ENCODE results near the gene MSN. TPM values are rescaled to one million over a fixed set of nuclear protein-coding genes. Genes with fewer than 3 reads are reported as not detected.
A peak's percentile ranks its signal among the peaks of the same experiment; 100 is the strongest.

The MSN gene
- total RNA-seq, 1 experiment from 2014 or later: 247 TPM

DNA sequence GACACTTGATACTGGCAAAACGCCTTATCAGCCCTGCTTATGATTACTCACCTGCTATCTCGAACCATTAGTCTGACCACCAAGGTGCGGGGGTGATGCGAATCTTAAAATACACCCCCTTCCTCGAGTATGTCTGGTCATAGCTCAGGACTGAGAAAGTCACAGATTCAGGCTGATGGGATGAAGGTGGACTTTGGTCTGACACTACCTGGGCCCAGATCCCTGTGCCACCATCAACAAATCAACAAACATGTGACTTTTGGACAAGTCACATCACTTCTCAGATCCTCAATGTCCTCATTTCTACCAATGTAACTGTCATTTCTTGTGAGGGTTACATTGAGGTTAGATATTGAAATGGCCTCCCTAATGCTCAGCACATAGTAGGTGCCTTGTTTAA, 9.8 kb upstream of the MSN start:
- Histone ChIP-seq H3K36me3 (no peaks in the 10 kb centered on the region), H3K4me3 (no peak overlapping the region), H3K4me1 (no peaks in the 10 kb centered on the region), H3K27me3 (no peaks in the 10 kb centered on the region), H3K27ac (no peak overlapping the region), H3K9me3 (replicated peaks) (no peaks in the 10 kb centered on the region)
- DNase-seq: no peak

DNA sequence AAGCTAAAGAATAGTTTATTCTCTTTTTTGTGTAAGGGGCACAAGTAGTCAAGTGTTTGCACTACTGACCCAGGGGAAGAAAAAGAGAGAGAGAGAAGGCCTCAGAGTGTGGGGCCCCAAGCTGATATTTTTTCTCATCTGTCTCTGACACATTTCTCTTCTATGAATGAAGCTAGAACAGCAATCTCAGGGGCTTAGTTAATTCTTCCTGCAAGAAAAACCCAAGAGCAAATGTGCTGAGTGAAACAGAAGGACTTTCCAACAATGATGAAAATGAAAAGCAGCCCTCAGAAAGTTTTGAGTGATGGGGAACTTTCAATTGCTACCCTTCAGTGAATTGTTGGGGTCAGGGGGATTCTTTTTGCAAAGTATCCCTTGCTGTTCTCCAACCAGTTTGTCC, 9.2 kb upstream of the MSN start:
- Histone ChIP-seq H3K36me3 (no peaks in the 10 kb centered on the region), H3K27me3 (no peaks in the 10 kb centered on the region), H3K4me1 (no peaks in the 10 kb centered on the region), H3K4me3 (no peak overlapping the region), H3K27ac (no peak overlapping the region), H3K9me3 (replicated peaks) (no peaks in the 10 kb centered on the region)
- no peak for DNase-seq

DNA sequence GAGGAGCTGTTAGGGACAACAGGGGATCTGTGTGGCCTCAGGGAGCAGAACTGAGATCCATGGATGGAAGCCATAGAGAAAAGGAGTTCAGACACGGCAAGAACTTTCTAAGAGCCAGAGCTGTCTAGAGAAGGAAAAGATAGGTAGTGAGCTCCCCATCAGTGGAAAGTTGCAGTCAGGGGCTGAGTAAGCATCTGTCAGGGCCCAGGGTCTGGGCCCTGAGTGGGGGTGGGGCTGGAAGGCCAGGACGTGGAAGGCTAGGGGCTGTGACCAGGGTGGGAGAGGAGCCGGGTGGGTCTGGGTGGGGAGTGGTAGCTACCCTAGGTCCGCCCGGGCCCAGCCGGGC, 324 bp upstream of the MSN start:
- Histone ChIP-seq H3K27ac (peak overlapping the region; percentile 98; the same call in 1 of the 2 replicates), H3K4me3 (peak overlapping the region; percentile 73)

DNA sequence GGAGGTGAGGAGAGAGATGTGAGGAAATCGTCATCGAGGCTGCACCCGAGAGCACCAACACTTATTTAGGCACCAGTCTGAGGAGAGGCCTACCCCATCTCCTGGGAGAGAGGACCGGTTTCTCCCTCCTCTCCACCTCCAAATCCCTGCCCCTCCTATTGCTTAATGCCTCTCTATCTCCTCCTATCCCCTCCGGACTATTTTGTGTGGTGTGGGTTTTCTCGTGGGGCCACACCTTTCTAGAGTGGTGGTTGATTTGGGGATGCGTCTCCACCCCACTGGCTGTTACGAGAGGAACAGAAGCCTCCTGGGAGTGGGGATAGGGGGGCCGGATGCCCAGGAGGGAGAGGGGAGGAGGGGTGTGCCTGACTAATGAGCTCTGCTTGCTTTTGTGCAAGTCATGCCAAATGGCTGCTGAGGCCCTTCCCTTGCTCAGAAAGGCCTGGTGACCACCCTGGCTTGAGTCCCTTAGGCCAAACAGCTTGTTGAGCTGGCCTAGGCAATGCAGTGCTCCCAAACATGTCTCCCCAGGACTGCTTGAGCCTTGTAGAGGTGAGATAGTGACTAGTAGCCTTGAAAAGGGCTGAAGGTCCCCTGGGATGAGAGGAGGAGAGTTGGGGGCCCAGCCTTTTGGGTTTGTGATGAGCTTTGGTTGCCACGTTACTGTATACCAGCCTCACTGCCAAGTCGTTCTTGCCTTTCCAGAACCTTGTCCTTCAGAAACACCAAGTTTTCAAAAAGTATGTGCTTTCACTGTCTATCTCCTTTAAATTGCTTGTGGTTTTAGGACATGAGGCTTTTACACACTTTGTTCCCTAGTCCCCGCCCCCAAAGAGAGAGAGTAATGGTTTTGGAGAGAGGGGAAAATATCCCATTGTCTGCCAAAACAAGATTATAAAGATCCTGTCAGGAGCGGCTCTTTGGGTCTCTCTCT, 1.2 kb downstream of the MSN start:
- no peaks in the 10 kb centered on the region for H3K4me1 ChIP-seq
- H3K4me3 ChIP-seq: peak overlapping the region; percentile 73
- no peaks in the 10 kb centered on the region for H3K9me3 ChIP-seq (replicated peaks)
- H3K36me3 ChIP-seq: peaks cover 8% of the 10 kb centered on the region; the same call in 1 of the 2 replicates
- H3K27me3 ChIP-seq: no peaks in the 10 kb centered on the region
- peak; percentile 83 to 84 for DNase-seq
- H3K27ac ChIP-seq: peak overlapping the region; percentile 98

More for the DNA sequence above, 324 bp upstream of the MSN start:
- DNase-seq: no peak
- Histone ChIP-seq H3K36me3 (no peaks in the 10 kb centered on the region), H3K4me1 (no peaks in the 10 kb centered on the region), H3K9me3 (replicated peaks) (no peaks in the 10 kb centered on the region), H3K27me3 (no peaks in the 10 kb centered on the region)

DNA sequence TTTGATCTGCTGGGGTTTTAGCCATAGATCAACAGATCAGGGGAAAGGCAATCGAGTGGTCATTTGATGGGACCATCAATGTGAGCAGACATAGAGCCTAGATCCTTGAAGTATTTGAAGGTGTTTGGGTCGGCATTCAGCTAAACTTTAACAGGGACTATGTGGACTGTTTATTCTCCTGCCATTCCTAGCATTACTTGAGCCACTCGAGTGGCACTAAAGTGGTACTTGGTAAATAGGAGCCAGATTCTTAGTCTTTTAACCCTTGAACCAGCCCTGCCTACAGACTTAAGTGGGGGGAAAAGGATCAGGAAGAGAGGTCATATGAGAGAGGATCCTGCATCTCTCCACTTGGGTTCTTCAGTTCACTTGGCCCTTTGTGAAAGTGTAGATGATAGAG, 3.8 kb downstream of the MSN start:
- DNase-seq: no peak
- Histone ChIP-seq H3K27ac (no peak overlapping the region), H3K36me3 (peaks cover 8% of the 10 kb centered on the region; the same call in 1 of the 2 replicates), H3K9me3 (replicated peaks) (no peaks in the 10 kb centered on the region), H3K4me1 (no peaks in the 10 kb centered on the region), H3K27me3 (no peaks in the 10 kb centered on the region), H3K4me3 (no peak overlapping the region)

DNA sequence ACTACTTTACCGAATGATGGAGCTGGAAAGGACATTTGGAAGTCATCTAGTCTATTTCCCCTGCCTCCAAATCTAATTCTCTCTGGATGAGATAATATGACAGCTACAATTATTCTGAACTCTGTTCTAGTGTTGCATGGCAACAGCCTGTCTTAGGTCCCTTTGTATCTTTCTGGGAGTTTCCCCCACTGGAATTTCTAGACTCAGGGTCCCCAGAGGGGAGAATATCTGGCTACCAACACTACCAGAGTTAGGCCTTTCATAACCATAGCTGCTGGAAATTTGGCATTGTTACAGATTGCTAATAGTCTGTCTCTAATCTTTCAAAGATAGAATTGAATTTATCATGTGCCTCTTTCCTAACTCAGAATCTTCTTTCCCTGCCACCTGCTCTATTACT, 4.5 kb downstream of the MSN start:
- no peaks in the 10 kb centered on the region for H3K4me1 ChIP-seq
- no peak for DNase-seq
- H3K4me3 ChIP-seq: no peak overlapping the region
- H3K36me3 ChIP-seq: peaks cover 8% of the 10 kb centered on the region; the same call in 1 of the 2 replicates
- no peak overlapping the region for H3K27ac ChIP-seq
- no peaks in the 10 kb centered on the region for H3K9me3 ChIP-seq (replicated peaks)
- no peaks in the 10 kb centered on the region for H3K27me3 ChIP-seq

DNA sequence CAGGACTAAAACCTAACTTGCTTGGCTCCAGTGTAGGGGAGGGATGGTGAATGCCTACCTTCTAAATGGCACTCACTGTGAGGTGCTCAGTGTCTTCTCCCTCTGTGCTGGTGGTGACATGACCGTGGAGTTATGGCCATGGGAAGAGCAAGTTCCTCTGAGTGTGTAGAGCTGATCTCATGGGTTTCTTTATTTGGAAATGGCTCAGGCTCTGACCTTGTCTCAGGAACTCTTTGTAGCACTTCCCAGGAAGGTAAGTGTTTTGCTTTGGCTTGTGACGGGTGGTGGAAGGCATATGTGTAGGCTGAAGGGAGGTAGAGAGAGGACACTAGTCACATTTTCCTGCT, 6.4 kb downstream of the MSN start:
- H3K4me3 ChIP-seq: no peak overlapping the region
- DNase-seq: no peak
- peaks cover 8% of the 10 kb centered on the region; the same call in 1 of the 2 replicates for H3K36me3 ChIP-seq
- no peaks in the 10 kb centered on the region for H3K9me3 ChIP-seq (replicated peaks)
- no peaks in the 10 kb centered on the region for H3K27me3 ChIP-seq
- H3K27ac ChIP-seq: no peak overlapping the region
- peaks cover 2% of the 10 kb centered on the region; the same call in 1 of the 2 replicates for H3K4me1 ChIP-seq

DNA sequence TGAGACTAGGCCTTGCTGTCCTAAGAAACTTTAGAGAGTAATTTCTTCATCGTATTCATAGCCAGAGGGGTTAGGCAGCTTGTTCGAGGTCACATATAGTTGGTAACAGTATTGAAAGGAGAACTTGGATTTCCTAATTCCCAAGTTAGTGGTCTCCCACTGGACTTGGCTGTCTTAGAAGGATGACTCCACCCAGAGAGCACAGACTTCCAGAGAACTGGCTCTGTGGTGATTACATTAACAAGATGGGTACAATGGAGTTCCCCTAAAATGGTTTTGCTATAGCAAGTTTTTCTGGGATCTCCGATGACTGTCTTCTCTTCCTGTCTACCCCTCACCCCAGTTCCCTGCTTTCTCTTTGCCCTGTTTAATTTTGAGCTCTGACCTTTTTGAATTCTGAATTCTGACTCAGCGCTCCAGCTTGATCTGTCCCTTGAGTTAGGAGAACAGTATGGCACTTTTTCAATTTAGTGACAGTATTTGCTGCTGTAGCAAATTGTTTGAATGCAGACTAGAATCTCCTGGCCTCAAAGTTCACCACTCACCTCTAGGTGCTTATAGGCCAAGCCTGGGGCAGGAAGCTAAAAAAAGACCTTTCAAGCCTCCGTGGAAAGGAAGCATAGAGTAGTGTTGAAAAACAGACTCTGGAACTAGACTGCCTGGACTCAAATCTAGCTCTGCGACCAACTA, 6.9 kb downstream of the MSN start:
- no peak overlapping the region for H3K4me3 ChIP-seq
- H3K36me3 ChIP-seq: peaks cover 8% of the 10 kb centered on the region; the same call in 1 of the 2 replicates
- DNase-seq: no peak
- H3K4me1 ChIP-seq: peaks cover 2% of the 10 kb centered on the region; the same call in 1 of the 2 replicates
- H3K27me3 ChIP-seq: no peaks in the 10 kb centered on the region
- no peak overlapping the region for H3K27ac ChIP-seq
- no peaks in the 10 kb centered on the region for H3K9me3 ChIP-seq (replicated peaks)

DNA sequence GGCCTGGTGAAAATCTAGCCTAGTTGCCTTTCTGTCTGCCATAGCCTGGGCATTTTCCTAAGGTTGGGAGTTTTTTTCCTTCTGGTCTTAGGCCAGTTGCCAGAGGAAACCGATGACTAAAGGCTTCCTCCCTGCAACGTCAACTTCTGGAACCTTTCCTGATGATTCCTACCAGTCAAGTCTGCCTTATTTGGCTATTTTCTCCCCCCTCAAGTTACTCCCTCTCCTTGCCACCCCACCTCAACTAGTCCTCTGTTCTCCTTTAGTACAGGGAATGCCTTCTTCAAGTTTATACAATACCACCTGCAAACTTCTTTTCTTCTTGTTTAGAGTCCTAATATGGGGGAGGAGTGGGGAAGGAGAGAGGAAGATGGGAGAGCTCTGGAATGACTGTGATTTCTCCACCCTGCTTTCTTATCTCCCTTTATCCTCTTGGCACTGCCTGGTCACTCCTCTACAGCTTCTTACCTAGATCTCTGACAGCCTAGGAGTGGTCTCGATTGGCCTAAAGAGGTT, 10.6 kb downstream of the MSN start:
- Histone ChIP-seq H3K4me1 (peaks cover 2% of the 10 kb centered on the region; the same call in 1 of the 2 replicates), H3K4me3 (no peak overlapping the region), H3K27me3 (no peaks in the 10 kb centered on the region), H3K27ac (no peak overlapping the region), H3K36me3 (0 out of 2 replicates have a peak, but pooled peaks cover 2% of the 10 kb centered on the region), H3K9me3 (replicated peaks) (no peaks in the 10 kb centered on the region)
- no peak for DNase-seq

DNA sequence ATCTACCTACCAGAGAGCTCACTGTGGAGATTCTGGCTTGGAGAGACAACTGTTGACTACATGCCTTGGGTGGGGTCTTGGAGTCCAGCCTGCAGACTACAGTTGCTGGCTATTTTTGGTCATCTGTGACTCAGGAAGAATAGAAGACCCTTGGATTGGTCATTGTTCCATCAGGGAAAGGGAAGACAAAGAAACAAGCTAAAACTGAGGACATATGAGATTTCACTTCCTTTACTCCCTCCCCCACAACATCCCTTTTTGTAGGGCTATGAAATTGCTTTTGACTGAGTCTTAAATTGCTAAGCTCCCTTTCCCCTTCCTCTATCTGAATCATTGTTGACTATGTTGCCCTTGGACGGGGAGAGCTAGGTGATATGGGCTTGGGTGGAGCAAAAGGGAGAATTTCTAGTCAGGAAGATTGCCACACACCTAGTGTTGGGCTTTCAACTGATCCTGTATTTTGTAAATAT, 11.7 kb downstream of the MSN start:
- H3K9me3 ChIP-seq (replicated peaks): no peaks in the 10 kb centered on the region
- H3K27me3 ChIP-seq: no peaks in the 10 kb centered on the region
- peaks cover 2% of the 10 kb centered on the region; the same call in 1 of the 2 replicates for H3K4me1 ChIP-seq
- H3K36me3 ChIP-seq: no peaks in the 10 kb centered on the region
- DNase-seq: no peak
- H3K27ac ChIP-seq: no peak overlapping the region
- no peak overlapping the region for H3K4me3 ChIP-seq

DNA sequence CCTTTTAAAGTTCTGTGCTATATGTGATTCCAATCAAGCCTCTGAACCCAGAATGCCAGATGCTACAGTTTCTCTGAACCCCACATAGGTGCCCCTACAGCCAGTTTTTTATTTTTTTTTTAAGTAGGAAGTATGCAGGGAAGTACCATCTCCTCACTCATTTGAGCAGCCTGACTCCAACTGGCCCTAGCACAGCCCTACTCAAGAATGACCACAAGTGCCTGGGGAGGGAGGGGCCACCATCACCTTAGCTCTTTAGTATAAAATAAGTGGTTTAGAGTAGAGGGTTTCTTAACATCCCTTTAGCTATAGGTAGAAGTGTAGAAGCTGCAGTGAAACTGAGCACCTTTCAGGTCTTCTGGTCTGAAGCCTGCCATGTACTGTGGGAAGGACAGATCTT, 14.4 kb downstream of the MSN start:
- Histone ChIP-seq H3K36me3 (no peaks in the 10 kb centered on the region), H3K27me3 (no peaks in the 10 kb centered on the region), H3K9me3 (replicated peaks) (no peaks in the 10 kb centered on the region), H3K4me1 (peaks cover 2% of the 10 kb centered on the region; the same call in 1 of the 2 replicates), H3K27ac (no peak overlapping the region), H3K4me3 (no peak overlapping the region)
- DNase-seq: no peak

DNA sequence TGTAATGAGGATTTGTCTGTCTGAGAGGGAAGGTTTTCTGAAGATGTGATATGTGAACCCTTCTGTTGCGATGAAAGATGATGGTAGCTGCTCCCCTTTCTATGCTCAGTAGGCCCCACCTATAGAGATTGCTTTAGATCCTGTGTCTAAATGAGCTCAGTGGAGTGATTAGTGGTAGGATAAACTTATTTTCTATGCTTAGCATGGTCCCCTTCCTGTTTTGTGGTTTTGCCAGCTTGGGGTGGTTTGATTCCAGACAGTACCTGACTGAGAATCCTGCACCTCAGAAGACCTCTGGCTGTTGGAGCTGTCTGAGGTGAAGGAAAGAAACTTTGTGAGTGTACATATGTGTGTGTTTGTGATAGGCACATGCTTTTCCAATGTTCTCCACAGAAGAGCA, 17.7 kb downstream of the MSN start:
- no peaks in the 10 kb centered on the region for H3K27me3 ChIP-seq

DNA sequence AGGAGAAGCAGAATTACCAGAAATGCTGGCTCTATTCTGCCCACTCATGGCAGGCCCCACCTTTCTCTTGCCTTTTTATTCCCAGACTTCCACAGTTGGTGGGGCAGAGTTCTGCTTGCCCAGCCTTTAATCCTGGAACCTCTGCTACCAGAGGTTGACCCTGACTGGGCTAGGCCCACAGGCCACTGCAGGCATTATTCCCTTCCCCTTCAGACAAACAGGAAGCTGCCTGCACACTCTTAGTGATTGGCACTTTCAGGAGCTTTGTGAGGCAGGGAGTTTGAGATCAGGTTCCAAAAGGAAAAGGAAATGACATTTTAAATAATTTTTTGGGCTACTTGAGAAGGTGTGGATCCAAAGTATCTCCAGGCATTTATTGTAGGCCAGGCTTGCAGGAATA, 18.8 kb downstream of the MSN start:
- no peaks in the 10 kb centered on the region for H3K36me3 ChIP-seq
- peaks cover 22% of the 10 kb centered on the region for H3K4me1 ChIP-seq
- no peaks in the 10 kb centered on the region for H3K9me3 ChIP-seq (replicated peaks)
- H3K27me3 ChIP-seq: no peaks in the 10 kb centered on the region
- no peak overlapping the region for H3K4me3 ChIP-seq
- H3K27ac ChIP-seq: no peak overlapping the region
- DNase-seq: no peak

More for the DNA sequence above, 17.7 kb downstream of the MSN start:
- H3K36me3 ChIP-seq: no peaks in the 10 kb centered on the region
- peaks cover 22% of the 10 kb centered on the region for H3K4me1 ChIP-seq
- DNase-seq: no peak
- no peaks in the 10 kb centered on the region for H3K9me3 ChIP-seq (replicated peaks)
- H3K27ac ChIP-seq: no peak overlapping the region
- no peak overlapping the region for H3K4me3 ChIP-seq

DNA sequence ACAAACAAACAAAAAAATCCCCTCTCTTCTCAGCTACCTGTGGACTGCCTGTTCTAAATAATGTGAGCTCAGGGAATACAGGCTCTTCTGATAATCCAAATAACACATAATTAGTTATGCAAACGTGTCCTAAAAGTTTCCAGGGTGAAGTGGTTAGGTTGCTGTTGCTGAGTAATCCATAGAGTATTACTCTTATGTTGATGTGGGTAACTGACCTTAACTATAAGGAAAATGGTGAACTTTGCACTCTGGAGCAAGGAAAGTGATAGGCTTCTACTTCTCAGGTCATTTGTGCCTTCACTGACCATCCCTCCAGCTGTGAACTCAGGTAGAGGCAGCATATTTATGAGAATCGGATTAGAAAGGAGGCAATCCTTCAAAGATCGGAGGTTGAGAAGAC, 19.9 kb downstream of the MSN start:
- Histone ChIP-seq H3K27ac (no peak overlapping the region), H3K4me1 (peaks cover 22% of the 10 kb centered on the region), H3K4me3 (no peak overlapping the region), H3K36me3 (no peaks in the 10 kb centered on the region; the same call in 1 of the 2 replicates), H3K9me3 (replicated peaks) (no peaks in the 10 kb centered on the region), H3K27me3 (no peaks in the 10 kb centered on the region)
- no peak for DNase-seq

DNA sequence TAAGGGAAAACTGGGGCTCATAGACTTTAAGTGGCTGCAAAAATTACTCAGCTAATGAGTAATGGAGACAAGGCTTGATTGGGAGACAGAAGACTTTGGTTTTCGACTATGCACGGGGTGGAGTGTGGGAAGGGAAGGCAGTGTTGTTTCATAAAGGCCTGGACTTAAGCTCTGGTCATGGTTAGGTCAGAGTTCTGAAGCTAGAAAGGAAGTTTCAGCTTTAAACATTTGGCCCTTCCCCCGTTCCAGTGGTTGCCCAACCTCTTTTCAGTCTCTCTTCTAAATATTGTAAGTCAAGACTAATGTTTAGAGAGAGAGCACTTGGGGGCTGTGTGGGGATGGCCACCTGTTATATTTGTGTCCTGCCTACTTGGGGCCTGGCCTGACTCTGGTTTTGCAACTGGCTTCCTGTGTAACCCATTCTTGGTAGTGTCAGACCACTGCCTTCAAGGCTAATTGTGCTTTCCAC, 21.0 kb downstream of the MSN start:
- no peaks in the 10 kb centered on the region for H3K9me3 ChIP-seq (replicated peaks)
- peaks cover 22% of the 10 kb centered on the region for H3K4me1 ChIP-seq
- peak; percentile 60 to 80 for DNase-seq
- no peaks in the 10 kb centered on the region for H3K27me3 ChIP-seq
- peak overlapping the region; percentile 37 for H3K27ac ChIP-seq
- H3K36me3 ChIP-seq: no peaks in the 10 kb centered on the region; the same call in 1 of the 2 replicates
- H3K4me3 ChIP-seq: no peak overlapping the region
